ENCODE results near the gene MACROD2. TPM values are rescaled to one million over a fixed set of nuclear protein-coding genes. Genes with fewer than 3 reads are reported as not detected.

The MACROD2 gene
- total RNA-seq, 1 experiment from 2014 or later: 1.6 TPM

- Histone ChIP-seq H3K9me3 (ENCODE audit: control insufficient read depth, low read depth, low read length) (peaks cover 5% of the 10 kb centered on the region), H4K20me1 (ENCODE audit: control insufficient read depth, insufficient read depth, insufficient read length) (no peaks in the 10 kb centered on the region), H3K23me2 (ENCODE audit: insufficient read length, low read depth, low read length, poor library complexity, severe bottlenecking) (no peaks in the 10 kb centered on the region), H3K79me1 (ENCODE audit: insufficient read depth, low read depth, low read length, poor library complexity, severe bottlenecking) (no peaks in the 10 kb centered on the region), H2AK5ac (ENCODE audit: insufficient read length, low read length) (no peak overlapping the region), H3K18ac (ENCODE audit: insufficient read length, low read depth, low read length) (no peak overlapping the region), H2BK12ac (ENCODE audit: insufficient read length, low read depth, low read length) (no peak overlapping the region), H2BK5ac (ENCODE audit: insufficient read length, low read length) (no peak overlapping the region), H3K9ac (ENCODE audit: extremely low read depth, insufficient read length, low read length) (no peak overlapping the region), H2AFZ (ENCODE audit: low read length) (no peak overlapping the region), H3K4ac (ENCODE audit: low read depth, low read length) (no peak overlapping the region), H3K14ac (ENCODE audit: insufficient read depth, low read length) (no peak overlapping the region), H3K56ac (ENCODE audit: insufficient read length, low read depth, low read length) (no peak overlapping the region), H3K27ac (ENCODE audit: insufficient read length, low read depth, low read length) (no peak overlapping the region), H2BK120ac (ENCODE audit: low read depth, low read length, poor library complexity, severe bottlenecking) (no peak overlapping the region), H4K5ac (ENCODE audit: insufficient read length, low read depth, low read length) (no peak overlapping the region), H3T11ph (ENCODE audit: low read length) (no peak overlapping the region), H2BK20ac (ENCODE audit: low read depth, low read length, poor library complexity, severe bottlenecking) (no peak overlapping the region), H3K4me2 (ENCODE audit: insufficient read depth, insufficient read length, low read length) (no peak overlapping the region), H3K23ac (ENCODE audit: insufficient read length, low read depth, low read length) (no peak overlapping the region), H3K27me3 (ENCODE audit: insufficient read depth, low read length) (no peaks in the 10 kb centered on the region; the same call in 1 of the 2 replicates), H2BK15ac (ENCODE audit: low read depth, low read length) (no peak overlapping the region), H4K91ac (ENCODE audit: insufficient read length, low read depth, low read length) (no peak overlapping the region), H3K79me2 (ENCODE audit: insufficient read depth, low read length) (no peaks in the 10 kb centered on the region), H3K4me1 (ENCODE audit: insufficient read depth, low read length) (no peaks in the 10 kb centered on the region), H4K8ac (replicated peaks; ENCODE audit: insufficient read length, low read depth, low read length) (no peak overlapping the region)
- H3K9me3 Mint-ChIP-seq: peaks cover 17 to 20% of the 10 kb centered on the region in 2 experiments
- no peak for TF ChIP-seq CTCF (conservative IDR thresholded peaks at IDR 0.05)
- peak overlapping the region in 1 of 3 experiments; percentile 49; a peak in 1 of 7 replicates for H3K27ac Mint-ChIP-seq
- no peak for DNase-seq
- H3K4me1 Mint-ChIP-seq: no peaks in the 10 kb centered on the region; a peak in 1 of 4 replicates
- H3K36me3 Mint-ChIP-seq (ENCODE audit: insufficient read depth in 1 of 3, low read depth in 3 of 3): peaks cover 7 to 23% (median 8%) of the 10 kb centered on the region in 3 experiments; a peak in 6 of 7 replicates
- WGBS (ENCODE audit: extremely low coverage, insufficient read length, low lambda C conversion rate): no CpG with 5 or more reads among the region's 3 CpGs
- no peak overlapping the region for H3K4me3 Mint-ChIP-seq
- no peaks in the 10 kb centered on the region; the same call in 1 of the 2 replicates for H3K27me3 Mint-ChIP-seq (ENCODE audit: low read depth)
These were observed 941.7 kb downstream of the MACROD2 start for GRCh38 chr20:14937021-14937420.

Measured in H9 (cell line).